Daoy (cell line): ENCODE data around the gene ARL17A. TPM values are rescaled to one million over a fixed set of nuclear protein-coding genes. Genes with fewer than 3 reads are reported as not detected.
"Not testable (repeated sequence)": the region's sequence is repeated elsewhere in the genome, so short reads cannot be mapped to it uniquely, and the experiment has no call there.

Experiments used
- DNase-seq: peaks from one replicate; pipeline ENCODE4 v3.0.0-alpha.2; 2015; ENCODE audit warnings: low read depth
- total RNA-seq: library from RNA; depleted of rRNA; stranded (reverse); fragments of >200 nt; shearing (Covaris generic); gene quantifications from 2 replicates; pipeline ENCODE4 v1.2.3, GENCODE V29; 2014; rRNA removed

ARL17A gene
- total RNA-seq, 1 experiment from 2014 or later: 6.3 TPM

DNA sequence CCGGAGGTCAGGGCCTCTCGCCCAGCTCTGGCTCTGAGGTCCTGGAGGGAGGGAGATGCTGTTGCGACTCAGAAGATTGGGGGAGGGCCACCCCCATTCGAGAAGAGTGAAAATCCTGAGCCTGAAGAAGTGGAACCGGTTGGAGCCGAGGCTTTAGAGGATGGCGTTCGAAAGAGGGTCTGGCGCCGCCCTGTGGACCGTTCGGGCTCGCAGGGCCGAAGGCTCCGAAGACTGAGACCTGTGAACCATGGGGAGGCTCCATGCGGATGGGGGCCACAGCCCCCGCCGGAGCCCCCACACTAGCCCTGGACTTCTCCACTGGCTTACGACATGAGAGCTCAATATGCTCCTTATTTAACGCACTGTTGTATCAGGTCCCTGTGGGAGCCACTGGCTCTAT, 20.3 kb downstream of the ARL17A start:
- not testable (repeated sequence) for DNase-seq

DNA sequence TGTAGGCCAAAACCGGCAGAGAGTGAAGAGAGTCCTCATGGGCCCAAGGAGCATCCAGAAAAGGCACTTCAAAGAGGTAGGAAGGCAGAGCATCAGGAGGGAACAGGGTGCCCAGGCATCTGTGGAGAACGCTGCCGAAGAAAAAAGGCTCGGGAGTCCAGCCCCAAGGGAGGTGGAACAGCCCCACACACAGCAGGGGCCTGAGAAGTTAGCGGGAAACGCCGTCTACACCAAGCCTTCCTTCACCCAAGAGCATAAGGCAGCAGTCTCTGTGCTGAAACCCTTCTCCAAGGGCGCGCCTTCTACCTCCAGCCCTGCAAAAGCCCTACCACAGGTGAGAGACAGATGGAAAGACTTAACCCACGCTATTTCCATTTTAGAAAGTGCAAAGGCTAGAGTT, 30.9 kb downstream of the ARL17A start:
- not testable (repeated sequence) for DNase-seq

GRCh38 chr17:46534716-46535115, 44.8 kb downstream of the ARL17A start:
- DNase-seq: not testable (repeated sequence)

DNA sequence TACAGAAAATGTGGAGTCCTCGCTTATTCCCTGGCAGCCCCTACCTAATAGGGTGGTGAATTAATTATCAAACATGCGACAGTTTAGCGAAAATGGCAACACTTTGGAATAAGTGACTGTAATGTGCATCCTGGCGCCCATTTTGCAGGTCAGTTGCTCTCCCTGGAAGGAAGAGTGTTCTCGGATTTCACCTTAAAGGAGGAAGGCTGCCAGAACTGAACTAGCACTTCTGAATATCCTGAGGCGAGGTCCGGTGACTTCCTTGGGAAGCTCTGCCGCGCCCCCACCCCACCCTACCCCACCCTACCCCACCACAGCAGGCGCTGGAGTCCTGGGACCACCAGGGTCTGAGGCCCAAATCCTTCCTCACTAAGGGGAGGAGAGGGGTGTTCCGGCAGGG, 67.3 kb downstream of the ARL17A start, which contains the start of gene LRRC37A2:
LRRC37A2 (plus strand) TSS at position 301 of the 400 bp plus-strand sequence. CDS start 245 bp downstream, outside the sequence.
- DNase-seq: not testable (repeated sequence)

GRCh38 chr17:46505896-46506295, 73.6 kb downstream of the ARL17A start:
- not testable (repeated sequence) for DNase-seq

GRCh38 chr17:46499437-46500139, 79.9 kb downstream of the ARL17A start:
- DNase-seq: not testable (repeated sequence)

- not testable (repeated sequence) for DNase-seq
Measured at GRCh38 chr17:46492021-46492420, 87.5 kb downstream of the ARL17A start.

GRCh38 chr17:46481310-46481709, 98.2 kb downstream of the ARL17A start:
- not testable (repeated sequence) for DNase-seq

DNA sequence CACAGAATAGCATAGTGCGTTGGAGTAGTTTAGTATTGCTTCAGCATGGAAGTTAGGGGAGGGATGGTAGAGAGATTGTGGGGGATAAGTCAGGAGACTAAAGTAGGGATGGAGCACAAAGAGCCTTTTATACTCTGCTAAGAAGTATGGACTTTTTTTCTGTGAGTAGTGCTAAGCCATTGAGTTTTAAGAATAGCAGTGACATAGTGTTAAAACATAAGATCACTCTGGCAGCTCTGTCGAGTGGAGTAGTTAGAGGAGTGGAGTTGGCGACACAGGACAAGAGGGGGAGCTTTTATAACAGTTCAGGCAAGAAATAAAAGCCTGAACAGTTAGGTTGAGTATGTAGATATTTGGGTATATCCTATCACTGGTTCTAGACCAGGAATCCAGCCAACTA, 100.7 kb downstream of the ARL17A start:
- DNase-seq: not testable (repeated sequence)

DNA sequence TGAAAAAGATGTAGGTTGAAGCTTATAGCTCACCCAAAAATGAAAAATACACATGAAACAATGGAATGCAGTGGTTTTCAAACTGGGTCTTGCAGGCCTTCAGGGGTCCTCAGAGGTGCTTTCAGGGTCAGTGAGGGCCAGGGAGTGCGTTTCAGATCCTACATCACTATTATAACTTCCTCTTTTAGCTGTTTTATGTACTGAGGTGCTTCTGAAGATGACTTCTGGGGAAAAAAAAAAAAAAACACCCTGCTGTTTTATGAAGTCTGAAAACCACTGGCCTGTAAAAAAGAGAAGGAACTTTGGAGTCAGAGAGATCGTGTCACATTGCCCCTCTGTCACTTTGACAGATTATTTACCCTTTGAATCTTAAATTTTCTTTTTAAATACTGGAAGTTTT, 103.9 kb downstream of the ARL17A start:
- not testable (repeated sequence) for DNase-seq

- DNase-seq: not testable (repeated sequence)
Measured at GRCh38 chr17:46474489-46474888, 105.0 kb downstream of the ARL17A start.

DNA sequence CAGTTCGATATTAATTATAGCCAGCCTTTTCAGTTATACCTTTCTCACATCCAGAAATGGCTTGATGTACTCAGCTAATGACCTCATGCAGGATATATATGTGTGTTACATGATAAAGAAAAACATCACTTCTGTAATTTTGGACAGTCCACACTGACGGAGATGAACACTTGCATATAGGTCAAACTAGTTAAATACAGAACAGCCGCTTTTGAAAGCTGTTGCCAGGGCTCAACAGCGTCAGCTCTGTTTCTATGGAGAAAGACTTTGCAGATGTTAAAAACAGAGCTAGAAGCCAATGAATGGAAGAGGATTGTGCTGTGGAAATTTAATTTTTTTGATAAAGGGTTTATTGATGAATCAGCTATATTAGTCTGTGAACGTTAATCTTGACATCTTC, 111.9 kb downstream of the ARL17A start:
- not testable (repeated sequence) for DNase-seq

Other genes with a start within 250 kb of the ARL17A start
- 4.1 and 24.5 TPM in 2 replicates for gene ARL17B, start 217.9 kb downstream of the ARL17A start, total RNA-seq
- gene LRRC37A2, start 67.2 kb downstream of the ARL17A start, total RNA-seq: 0.77 and 1.7 TPM in 2 replicates
- gene NSF, start 11.0 kb upstream of the ARL17A start, total RNA-seq: 44.1 and 49.7 TPM in 2 replicates
- 2.4 and 3.4 TPM in 2 replicates for gene WNT3, start 239.0 kb upstream of the ARL17A start, total RNA-seq